Mesothelial cell of epicardium (in vitro differentiated cells): ENCODE data around the gene CCL1. TPM values are rescaled to one million over a fixed set of nuclear protein-coding genes. Genes with fewer than 3 reads are reported as not detected.

ENCODE experiments used
- DNase-seq, 2 experiments: peaks; one replicate each; pipeline ENCODE4 v3.0.0; 2021; ENCODE audit warnings: low spot score in 2 of 2; ENCODE audit not compliant: unreplicated experiment in 2 of 2
- H3K27ac Mint-ChIP-seq: 2 replicates; pipeline ENCODE4 v1.8.0; 2021; ENCODE audit warnings: mixed read lengths
- H3K27me3 Mint-ChIP-seq: 2 replicates; pipeline ENCODE4 v1.8.0; 2021; ENCODE audit warnings: low read depth, mixed read lengths
- H3K36me3 Mint-ChIP-seq: 2 replicates; pipeline ENCODE4 v1.8.0; 2021; ENCODE audit warnings: mixed read lengths
- H3K4me1 Mint-ChIP-seq: 2 replicates; pipeline ENCODE4 v1.8.0; 2021; ENCODE audit warnings: mixed read lengths
- H3K4me3 Mint-ChIP-seq: 2 replicates; pipeline ENCODE4 v1.8.0; 2021; ENCODE audit warnings: mild to moderate bottlenecking, moderate library complexity, mixed read lengths
- H3K9me3 Mint-ChIP-seq: 2 replicates; pipeline ENCODE4 v1.8.0; 2021; ENCODE audit warnings: mixed read lengths
- CTCF ChIP-seq: fragments of 200-600 bp; sonication (generic); IDR thresholded peaks from one replicate; pipeline ENCODE4 v1.5.0; 2021; ENCODE audit warnings: antibody characterized with exemption; ENCODE audit not compliant: unreplicated experiment
- total RNA-seq: library from RNA; stranded (reverse); gene quantifications from 3 replicates; pipeline ENCODE4 v1.2.1, GENCODE V29; 2021

Gene CCL1
- total RNA-seq, 1 donor from 2014 or later: not detected

DNA sequence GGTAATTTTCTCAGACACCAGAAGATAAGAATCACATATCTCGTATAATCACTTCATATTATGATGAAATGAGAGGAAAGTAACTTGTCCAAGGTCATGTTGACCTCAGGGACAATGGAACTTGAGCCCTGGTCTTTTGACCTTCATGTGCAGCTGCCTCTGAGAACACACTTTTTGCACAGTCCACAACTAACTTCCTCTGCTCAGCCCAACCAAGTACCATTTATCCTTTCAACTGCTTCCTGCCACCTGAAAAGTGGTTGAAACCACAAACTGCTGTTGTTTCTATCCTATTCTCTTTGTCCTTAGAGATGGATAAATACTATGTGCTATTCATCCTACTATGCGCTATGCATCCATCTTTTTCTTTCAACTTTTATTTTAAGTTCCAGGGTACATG, 2.3 kb upstream of the CCL1 start:
- DNase-seq: no peak
- H3K4me1 Mint-ChIP-seq: no peaks in the 10 kb centered on the region
- no peak for TF ChIP-seq CTCF
- H3K27me3 Mint-ChIP-seq: peaks cover 55% of the 10 kb centered on the region
- no peak overlapping the region for H3K4me3 Mint-ChIP-seq
- H3K36me3 Mint-ChIP-seq: no peaks in the 10 kb centered on the region
- H3K27ac Mint-ChIP-seq: no peak overlapping the region
- H3K9me3 Mint-ChIP-seq: no peaks in the 10 kb centered on the region

- H3K4me1 Mint-ChIP-seq: no peaks in the 10 kb centered on the region
- DNase-seq: no peak
- no peak for TF ChIP-seq CTCF
- no peak overlapping the region for H3K4me3 Mint-ChIP-seq
- no peak overlapping the region for H3K27ac Mint-ChIP-seq
- no peaks in the 10 kb centered on the region for H3K36me3 Mint-ChIP-seq
- peaks cover 55% of the 10 kb centered on the region for H3K27me3 Mint-ChIP-seq
- no peaks in the 10 kb centered on the region for H3K9me3 Mint-ChIP-seq
Measured at GRCh38 chr17:34364751-34365150, 1.7 kb upstream of the CCL1 start.

GRCh38 chr17:34361478-34362061, 1.5 kb downstream of the CCL1 start:
- Mint-ChIP-seq H3K9me3 (no peaks in the 10 kb centered on the region), H3K4me1 (no peaks in the 10 kb centered on the region), H3K27ac (no peak overlapping the region), H3K27me3 (peaks cover 55% of the 10 kb centered on the region), H3K36me3 (no peaks in the 10 kb centered on the region), H3K4me3 (no peak overlapping the region)
- peak; percentile 72 to 92 for DNase-seq
- TF ChIP-seq CTCF: peak; percentile 90

- H3K36me3 Mint-ChIP-seq: no peaks in the 10 kb centered on the region
- H3K9me3 Mint-ChIP-seq: no peaks in the 10 kb centered on the region
- H3K4me1 Mint-ChIP-seq: no peaks in the 10 kb centered on the region
- no peak overlapping the region for H3K4me3 Mint-ChIP-seq
- no peak overlapping the region for H3K27ac Mint-ChIP-seq
- no peak for TF ChIP-seq CTCF
- peaks cover 56% of the 10 kb centered on the region for H3K27me3 Mint-ChIP-seq
- DNase-seq: no peak
Measured at GRCh38 chr17:34360601-34361270, 2.3 kb downstream of the CCL1 start.

- Mint-ChIP-seq H3K4me1 (no peaks in the 10 kb centered on the region), H3K4me3 (no peak overlapping the region), H3K27me3 (peaks cover 47% of the 10 kb centered on the region), H3K9me3 (peaks cover 4% of the 10 kb centered on the region), H3K36me3 (no peaks in the 10 kb centered on the region), H3K27ac (no peak overlapping the region)
- no peak for TF ChIP-seq CTCF
- no peak for DNase-seq
Measured at GRCh38 chr17:34358631-34359030, 4.4 kb downstream of the CCL1 start.
